GM21723 (cell line): ENCODE results near the gene CCDC157.

Experiments used
- ATAC-seq: cut with Tn5 transposase; IDR thresholded peaks from one replicate; pipeline ENCODE4 v1.9.1; 2021; ENCODE audit warnings: mild to moderate bottlenecking, moderate library complexity; ENCODE audit not compliant: unreplicated experiment

The CCDC157 gene

DNA sequence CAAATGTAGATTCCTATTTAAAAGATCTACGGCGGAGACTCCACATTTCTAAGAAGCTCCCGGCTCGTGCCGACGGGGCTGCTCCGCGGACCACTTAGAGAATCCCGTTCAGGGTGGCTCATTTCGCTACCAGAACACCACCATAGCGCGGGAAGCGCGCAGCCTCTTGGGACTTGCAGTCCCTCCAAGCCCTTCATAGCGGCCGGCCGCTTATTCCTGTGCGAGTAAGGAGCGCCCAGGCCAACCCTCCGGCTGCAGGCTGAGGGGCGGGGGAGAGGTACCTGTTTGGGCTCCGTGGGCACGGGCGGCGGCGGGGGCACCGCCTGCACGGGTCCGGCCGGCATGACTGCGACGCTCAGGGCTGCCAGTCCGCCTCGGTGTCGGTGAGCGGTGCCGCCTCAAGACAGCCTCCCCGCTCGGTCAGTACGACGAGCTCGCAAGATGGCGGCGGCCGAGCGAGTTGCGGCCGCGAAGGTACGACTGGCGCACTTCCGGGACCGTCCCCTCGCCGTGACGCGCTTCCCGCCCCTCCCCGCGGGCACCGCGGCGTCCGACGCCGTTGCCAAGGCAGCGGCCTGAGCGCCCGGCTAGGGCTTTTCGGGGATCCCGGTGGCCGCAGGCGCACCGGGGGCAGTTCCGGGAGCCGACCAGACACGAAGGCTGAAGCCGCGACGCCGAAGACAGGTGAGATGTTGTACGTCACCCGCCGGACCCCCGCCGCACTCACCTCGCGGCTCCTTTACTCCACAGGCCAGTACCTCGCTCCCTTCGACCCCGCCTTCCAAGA lies at the start of gene CCDC157, which contains the start of gene SF3A1:
CCDC157 (plus strand) TSS at position 559 of the 787 bp plus-strand sequence. CDS start 8,994 bp downstream, outside the sequence.
SF3A1 (minus strand) TSS at position 446 of the 787 bp plus-strand sequence; CDS start at position 344, 102 bp downstream.
- ATAC-seq = peak; percentile 89

DNA sequence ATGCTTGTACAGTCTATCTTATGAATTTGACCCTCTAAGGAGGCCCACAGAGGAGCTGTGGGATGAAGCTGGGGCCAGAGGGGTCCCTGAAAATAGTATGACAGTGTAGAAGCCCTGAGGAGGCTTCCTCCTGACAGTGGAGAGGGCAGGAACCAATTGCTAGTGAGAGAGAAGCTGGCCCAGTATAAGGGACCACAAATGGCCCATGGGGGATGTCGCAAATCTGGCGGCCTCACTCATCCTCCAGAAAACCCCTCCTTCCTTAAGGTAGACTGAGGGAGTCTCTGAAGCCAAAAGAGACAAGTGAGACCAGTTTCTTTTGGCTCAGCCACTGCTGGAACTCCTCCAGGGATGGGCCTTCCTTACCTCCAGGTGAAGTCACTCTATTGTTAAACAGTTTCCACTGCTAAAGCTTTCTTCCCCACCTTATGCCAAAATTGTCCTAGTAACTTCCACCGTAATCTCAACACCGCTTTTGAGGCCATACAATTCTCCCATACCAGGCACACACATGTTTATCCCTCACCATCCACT lies 49.7 kb upstream of the CCDC157 start:
- ATAC-seq = no peak

DNA sequence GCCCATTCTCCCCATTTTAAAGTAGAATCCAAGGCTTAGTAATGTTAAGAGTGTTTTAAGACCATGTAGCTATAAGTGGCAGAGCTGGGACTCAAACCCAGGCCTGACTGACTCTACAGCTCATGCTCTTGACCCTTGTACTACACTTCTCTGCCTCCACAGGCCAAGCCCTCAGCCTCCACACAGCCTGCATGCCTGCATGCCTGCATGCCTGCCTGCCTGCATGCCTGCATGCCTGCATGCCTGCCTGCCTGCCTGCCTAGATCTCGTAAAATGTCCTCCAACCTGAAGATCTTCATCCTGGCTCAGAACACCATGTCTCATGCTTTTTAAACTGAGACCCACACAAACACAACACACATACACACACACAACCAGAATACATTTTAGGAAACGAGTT lies 48.7 kb upstream of the CCDC157 start:
- no peak for ATAC-seq

DNA sequence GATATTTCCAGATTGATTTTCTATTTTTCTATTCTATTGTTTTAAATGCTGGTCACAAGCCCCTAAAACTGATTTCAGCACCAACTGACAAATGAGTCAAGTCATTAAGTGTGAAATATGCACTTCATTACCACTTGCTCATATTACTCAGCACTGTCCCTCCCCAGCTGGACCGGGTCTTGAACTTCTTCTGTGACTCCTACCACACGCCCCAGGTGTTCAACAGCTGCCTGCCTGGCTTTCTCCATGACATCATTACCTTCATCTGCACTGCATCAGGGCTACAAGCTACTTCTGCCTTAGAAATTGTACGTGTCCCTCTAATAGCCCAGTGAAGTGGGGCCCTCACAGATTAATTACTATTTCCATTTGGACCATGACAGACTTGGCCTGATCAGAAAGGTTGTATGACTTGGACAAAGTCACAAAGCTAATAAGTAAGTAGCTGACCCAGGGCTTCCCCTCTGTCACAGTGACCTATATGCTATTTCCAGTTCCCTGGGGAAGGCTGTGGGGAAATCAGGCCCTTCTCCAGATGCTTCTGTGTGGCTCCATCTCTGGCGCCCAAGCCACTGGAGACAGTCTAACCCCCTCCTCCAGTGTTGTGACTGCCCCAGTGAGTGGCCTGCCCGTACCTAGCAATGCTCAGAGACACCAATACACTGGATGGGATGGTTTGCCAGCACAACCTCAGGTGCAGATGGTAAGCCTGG lies 48.1 kb upstream of the CCDC157 start:
- ATAC-seq = no peak

DNA sequence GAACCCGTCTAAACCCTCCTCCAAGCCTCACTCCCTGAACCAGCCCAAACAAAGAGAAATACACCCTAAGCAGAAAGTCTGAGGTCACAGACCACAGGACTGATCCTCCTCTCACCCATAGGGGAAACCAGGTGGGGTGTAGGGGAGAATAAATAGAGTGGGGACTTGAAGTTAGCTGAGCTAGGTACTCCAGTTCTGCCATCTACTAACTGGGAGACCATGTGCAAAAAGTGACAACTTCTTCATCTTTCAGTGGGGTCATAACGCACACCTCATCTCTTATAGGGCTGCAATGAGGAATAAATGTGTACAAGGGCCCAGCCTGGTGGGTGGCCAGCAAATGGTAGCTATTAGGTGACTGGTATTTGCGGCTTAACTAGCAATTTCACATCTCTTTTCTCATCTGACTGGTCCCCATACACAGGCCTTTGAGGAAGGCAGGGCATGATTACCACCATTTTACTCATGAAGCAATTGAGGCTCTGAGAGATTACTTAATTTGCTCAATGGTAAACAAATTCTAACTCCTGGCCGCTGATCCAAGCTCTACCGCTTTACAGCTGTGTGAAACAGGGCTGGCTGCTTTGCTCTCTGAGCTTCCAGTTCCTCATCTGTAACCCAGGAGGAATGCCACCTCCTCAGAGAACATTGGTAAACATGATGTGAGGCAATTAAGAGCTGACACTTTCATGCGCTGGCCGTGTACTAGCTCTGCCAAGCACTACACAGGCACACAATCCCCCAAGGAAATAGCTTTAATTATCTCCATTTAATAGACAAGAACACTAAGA lies 46.7 kb upstream of the CCDC157 start:
- peak; percentile 36 for ATAC-seq

DNA sequence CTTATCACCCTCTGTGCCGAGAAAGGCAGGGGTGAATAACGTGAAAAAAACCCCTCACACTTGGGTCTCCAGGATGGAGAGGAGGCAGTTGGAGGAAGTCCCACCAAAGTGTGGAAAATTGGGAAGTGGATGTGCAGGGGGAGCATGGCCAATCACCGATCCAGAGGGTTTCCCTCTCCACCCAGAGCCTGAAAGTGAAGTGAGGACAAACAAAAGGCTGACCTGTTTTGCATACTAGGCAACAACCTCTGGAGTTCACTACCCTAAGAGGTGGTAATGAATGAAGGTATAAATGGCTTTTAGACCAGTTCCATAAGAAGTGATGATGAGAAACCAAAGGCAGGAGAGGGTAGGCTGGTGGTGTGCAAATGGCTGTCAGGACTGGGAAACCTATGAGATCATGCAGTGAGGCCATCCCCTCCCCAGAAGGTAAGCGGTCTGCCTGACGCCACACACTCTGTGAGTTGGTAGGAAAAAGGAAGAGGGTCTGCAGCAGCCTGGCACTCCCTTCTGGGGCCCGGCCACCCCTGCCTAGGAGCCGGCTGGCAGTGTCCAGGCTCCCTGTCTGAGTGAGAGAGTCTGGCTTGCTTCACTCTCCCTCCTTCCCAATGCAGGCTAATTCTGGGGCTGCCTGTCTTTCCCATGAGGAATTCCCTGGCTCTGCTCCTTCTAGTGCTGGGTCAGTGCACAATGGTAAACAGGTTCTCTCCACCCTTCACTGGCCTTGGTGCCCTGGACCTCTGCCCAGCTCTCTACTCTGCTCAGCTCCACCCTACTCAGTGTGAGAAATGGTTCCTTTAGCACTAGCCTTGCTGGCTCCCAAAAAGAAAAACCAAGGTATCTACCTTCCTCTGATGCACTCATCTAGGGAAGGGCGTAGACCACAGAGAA lies 45.7 kb upstream of the CCDC157 start:
- ATAC-seq = no peak

DNA sequence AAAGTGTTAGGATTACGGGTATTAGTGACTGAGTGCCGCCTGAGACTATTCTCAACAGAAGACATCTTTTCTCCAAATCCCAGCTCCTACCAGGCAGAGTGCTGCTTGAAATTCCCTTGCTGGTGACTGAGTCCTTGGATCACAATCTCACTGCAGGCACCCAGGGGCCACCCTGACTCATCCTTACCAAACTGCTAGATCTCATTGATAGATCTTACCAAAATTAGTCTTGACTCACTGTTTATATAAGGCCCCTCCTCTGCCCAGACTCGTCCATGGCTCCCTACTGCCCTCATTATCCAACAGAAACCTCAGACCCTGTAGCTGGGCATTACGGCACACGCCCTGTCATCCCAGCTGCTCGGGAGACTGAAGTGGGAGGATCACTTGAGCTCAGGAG lies 44.8 kb upstream of the CCDC157 start:
- ATAC-seq = no peak

DNA sequence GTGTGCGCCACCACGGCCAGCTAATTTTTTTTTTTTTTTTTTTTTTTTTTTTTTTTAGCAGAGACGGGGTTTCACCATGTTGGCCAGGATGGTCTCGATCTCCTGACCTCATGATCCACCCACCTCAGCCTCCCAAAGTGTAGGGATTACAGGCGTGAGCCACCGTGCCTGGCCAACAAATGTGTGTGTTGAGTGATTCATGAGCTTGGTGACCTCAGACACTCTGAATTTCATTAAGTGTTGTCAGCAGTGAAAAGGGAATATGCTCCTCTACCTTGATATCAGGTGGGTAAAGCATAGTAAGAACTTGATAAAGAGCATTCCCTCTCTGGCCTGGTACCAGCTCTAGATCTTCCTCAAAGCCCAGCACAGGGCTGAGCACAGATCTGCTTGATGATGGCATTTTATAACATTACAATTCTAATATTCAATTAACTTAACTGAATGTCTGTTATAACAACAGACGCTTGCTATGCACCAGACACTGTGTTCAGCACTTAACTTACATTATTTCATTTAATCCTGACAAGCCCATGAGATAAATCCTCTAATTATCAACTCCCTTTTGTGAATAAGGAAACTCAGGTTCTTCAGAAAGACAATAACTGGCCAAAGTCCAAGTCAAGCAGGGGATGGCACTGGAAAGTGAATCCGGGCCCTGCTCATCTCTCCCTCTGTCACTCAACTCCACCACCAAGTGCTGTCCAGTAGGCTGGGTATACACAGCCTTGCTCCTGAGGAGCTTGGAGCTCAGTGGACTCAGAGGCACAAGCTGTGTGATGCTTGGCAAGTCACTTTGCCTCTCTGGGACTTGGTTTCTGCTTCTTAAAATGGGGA lies 43.1 kb upstream of the CCDC157 start:
- no peak for ATAC-seq

DNA sequence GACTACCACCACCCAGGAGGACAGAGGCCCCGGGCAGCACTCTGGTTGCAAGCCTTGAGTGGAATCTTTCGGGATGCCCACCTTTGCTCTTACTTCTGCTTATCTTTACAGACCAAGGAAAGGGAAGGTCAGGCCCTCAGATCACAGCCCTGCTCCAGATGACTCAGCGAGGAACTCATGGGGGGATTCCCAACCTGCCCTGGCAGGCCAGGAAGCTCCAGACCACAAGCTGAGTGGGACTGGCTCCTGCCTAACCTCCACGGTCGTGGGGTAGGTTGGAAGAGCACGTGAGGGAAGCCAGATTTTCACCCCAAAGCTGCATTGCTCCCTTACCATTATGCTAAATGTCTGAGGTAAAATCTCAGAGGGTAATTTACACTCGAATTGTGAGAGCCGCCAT lies 41.9 kb upstream of the CCDC157 start:
- peak; percentile 43 for ATAC-seq

DNA sequence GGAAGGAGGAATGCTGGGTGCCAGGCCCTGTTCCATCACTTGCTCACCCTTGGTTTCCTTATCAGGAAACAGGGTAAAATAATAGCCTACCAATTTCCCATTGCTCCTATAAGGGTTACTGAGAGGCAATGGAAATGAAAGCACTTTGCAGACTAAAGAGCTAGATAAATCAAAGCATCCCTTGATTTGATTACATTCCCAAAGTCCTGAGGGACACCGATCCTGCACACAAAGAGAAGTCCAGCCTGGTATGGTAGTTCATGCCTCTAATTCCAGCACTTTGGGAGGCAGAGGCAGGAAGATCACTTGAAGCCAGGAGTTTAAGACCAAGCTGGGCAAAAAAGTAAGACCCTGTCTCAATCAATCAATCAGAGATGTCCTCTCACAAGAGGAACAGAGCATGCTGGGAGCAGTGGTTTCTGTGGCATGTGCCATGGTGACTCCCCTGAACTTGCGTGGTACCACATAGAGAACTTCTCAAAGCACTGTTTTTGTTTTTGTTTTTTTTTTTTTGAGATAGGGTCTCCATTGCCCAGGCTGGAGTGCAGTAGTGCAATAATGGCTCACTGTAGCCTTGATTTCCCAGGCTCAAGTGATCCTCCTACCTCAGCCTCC lies 40.7 kb upstream of the CCDC157 start:
- no peak for ATAC-seq

DNA sequence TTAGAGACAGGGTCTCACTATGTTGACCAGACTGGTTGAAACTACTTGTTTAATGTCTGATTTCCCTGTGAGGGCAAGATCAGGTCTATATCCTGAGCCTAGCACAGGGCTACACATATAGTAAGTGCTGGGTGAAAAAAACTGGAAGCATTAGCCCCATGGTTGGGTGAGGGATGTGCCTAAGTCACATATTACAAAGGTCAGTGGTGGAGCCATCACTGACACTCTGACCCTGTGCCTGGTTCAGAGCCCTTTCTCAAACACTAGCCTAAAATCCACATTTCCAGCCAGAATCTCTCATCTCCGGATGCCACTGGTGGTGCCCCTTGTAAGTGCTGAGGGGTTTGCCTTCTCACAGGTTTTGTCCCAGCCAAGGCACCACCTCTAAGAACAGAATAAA lies 39.0 kb upstream of the CCDC157 start:
- ATAC-seq = no peak

DNA sequence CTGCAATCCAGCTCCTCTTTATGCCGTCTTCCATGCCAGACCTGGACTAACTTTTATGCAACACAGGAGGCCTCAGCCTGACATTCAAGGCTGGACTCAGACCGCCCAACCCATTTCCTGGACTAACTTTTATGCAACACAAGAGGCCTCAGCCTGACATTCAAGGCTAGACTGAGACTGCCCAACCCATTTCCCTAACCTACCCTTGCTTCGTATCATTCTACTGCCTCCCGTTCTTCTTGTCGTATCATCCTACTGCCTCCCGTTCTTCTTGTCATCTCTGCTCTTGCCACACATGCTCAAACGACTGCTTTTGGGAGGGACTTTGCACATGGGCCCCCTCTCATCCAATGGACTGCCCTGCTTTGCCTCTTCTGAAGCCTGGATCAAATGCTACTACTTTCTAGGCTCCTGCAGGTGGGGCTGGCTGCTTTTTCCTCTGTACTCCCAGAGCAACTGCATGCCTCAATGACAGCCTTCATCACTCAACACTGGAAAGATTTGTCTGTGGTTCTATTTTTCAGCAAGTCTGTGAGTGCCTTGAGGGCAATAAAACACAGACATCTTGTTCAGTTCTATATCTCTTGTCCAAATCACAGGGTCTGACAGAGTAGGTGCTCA lies 37.9 kb upstream of the CCDC157 start:
- ATAC-seq = no peak

DNA sequence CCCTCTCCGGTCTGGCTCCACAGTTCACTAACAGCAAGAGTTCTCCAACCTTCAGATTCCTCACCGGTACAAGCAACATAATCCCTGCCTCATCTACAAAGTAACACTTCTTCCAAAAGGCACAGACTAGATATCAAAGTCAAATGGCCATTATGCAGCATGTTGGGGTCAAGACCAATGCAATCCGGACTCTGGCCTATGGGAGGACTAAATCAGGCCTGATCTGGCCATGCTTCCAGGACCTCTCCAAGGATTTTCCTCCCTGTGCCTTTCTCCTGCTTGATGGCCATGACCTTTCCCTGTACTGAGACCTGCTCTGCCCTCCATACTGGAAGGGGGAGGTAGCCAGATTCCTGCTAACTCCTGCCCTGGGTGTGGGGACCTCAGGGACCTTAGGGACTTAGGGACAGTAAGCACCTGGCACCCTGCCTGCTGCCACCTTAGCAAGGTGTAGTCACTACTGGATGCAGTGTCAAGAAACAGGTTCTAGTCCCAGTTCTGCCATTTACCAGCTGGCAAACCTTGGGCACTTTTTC lies 36.7 kb upstream of the CCDC157 start:
- no peak for ATAC-seq

DNA sequence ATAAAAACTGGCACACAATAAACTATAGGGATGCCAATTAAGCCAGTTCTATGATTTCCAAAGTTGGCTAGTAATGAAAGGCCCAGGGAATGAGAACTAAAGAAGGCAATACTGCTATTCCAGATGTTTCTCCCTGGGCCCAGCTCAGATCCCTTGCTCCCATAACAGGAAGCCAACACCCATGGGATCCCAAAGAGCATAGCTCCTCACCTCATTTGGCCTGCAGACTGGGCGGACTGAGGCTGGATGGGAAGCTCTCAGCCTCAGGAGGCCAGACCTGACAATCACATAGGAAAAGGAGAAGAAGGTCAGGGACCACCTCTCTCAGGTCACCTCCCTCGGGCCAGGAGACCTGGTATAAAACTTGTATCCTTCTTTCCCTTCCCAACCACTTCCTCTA lies 35.3 kb upstream of the CCDC157 start:
- ATAC-seq = no peak

DNA sequence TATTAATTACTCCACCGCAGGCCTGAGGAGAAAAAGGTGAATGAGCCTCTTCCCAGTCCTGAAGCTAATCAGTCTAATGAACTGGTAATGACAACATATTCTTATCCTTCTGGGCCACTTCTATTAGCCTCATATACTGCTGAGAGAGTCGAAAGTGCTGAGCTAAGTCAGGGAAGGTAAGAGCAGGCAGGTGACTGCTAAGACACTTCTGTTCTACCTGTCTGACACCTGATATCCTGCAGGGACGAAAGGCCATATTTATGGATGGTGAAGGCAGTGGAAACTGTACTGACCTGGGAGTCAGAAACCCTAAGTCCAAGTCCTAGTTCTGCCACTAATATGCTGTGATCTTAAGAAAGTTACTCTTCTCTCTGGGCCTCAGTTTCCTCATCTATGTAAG lies 33.6 kb upstream of the CCDC157 start:
- ATAC-seq = no peak

DNA sequence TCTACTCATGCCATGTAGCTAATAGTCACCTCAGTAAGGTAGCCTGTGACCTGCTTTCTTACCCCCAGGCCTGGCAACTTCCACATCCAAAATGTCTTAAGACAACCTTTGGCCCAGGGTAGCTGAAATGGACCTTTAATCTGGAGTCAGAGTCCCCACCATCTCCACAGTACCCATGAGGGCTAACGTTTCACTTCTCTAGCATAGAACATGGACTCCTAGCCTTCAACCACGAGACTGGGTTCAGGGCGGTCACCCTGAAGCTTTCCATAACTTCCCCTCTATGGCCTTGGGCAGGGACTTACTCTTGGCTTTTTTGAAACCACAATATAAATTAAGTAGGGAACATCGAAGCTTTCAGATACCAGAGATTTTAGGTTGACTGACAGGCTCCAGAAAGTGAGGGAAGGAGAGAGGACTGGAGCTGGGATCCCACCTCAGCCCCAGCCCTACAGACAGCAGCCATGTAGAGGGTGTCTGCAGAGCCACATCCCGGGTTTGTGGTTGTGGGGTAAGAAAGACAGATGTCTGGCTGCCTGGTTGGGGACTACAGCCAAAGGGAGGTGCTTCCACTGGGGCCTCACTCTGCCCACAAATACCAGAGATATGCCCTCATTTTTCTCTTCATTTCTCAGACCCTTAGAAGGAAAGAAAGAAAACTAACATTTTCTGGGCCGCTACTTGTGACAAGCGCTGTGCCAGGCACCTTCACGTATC lies 32.6 kb upstream of the CCDC157 start:
- no peak for ATAC-seq

DNA sequence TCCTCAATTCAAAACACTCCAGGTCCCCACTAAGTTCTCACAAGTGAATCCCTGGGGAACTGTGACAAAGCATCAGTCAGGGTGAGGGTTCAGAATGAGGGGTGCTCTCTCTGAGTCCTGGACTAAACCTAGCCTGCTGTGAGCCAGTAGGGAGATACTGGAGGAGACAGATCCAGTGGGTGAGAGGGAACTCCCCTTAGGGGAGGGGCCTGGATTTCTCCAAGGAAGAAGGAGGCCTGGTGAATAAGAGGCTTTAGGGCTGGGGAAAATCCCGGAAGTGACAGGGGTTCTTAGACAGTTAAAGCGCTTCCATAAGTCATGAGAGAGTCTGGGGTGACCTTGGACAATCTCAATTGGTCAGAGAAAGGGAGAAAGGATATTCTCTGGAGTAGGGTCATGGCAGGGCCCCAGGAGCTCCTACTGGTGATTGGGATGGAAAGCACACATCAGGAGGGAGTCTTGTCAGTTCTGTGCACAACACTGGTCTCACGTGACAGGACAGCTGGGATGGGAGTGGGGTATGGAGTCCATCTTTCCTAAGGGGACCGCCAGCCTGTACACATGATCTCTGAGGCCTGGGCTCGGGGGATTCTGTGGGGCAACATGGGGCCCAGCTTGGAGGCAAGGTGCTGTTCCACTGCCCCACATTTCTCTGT lies 31.6 kb upstream of the CCDC157 start:
- no peak for ATAC-seq
